IMR-90 (cell line): ENCODE measurements around the gene ADAMTS13.

Experiments used
- CEBPB ChIP-seq: IDR thresholded peaks from 2 replicates; pipeline ENCODE4 v1.6.1; 2012; ENCODE audit warnings: low read depth, low read length, improper control_type of control experiment
- MXI1 ChIP-seq: IDR thresholded peaks from 2 replicates; pipeline ENCODE4 v1.6.1; 2012; ENCODE audit warnings: low read depth, mild to moderate bottlenecking, low read length, moderate library complexity, borderline replicate concordance
- POLR2A ChIP-seq: IDR thresholded peaks from 2 replicates; pipeline ENCODE4 v1.6.1; 2012; ENCODE audit warnings: mild to moderate bottlenecking, low read depth, low read length

GRCh38 chr9:133477992-133478850 lies 56.1 kb downstream of the ADAMTS13 start:
- no peak for TF ChIP-seq POLR2A
- TF ChIP-seq CEBPB, result no peak
- TF ChIP-seq MXI1, result no peak
